GM18951 (cell line): ENCODE results near the gene CERS4.
"Not testable (repeated sequence)": the region's sequence is repeated elsewhere in the genome, so short reads cannot be mapped to it uniquely, and the experiment has no call there.

Experiments
- POLR2A ChIP-seq: IDR thresholded peaks from 4 replicates; pipeline ENCODE4 v1.6.1; 2011; ENCODE audit warnings: mild to moderate bottlenecking; ENCODE audit not compliant: insufficient read length, insufficient read depth; ENCODE audit errors: extremely low read depth
- in situ Hi-C: fragments of 300-500 bp; cut with MboI; formaldehyde crosslinking; loops from one replicate; pipeline ENCODE4 v1.12.0; 2022; ENCODE audit warnings: low sequenced_read_pairs, mixed read lengths, inconsistent platforms; ENCODE audit not compliant: unreplicated experiment

The CERS4 gene

GRCh38 chr19:8245869-8246835, 37.0 kb downstream of the CERS4 start:
- no peak for TF ChIP-seq POLR2A
- in situ Hi-C loops: no loop called here

- in situ Hi-C loops: not testable (repeated sequence)
These were observed 38.1 kb downstream of the CERS4 start for GRCh38 chr19:8247129-8247890.

DNA sequence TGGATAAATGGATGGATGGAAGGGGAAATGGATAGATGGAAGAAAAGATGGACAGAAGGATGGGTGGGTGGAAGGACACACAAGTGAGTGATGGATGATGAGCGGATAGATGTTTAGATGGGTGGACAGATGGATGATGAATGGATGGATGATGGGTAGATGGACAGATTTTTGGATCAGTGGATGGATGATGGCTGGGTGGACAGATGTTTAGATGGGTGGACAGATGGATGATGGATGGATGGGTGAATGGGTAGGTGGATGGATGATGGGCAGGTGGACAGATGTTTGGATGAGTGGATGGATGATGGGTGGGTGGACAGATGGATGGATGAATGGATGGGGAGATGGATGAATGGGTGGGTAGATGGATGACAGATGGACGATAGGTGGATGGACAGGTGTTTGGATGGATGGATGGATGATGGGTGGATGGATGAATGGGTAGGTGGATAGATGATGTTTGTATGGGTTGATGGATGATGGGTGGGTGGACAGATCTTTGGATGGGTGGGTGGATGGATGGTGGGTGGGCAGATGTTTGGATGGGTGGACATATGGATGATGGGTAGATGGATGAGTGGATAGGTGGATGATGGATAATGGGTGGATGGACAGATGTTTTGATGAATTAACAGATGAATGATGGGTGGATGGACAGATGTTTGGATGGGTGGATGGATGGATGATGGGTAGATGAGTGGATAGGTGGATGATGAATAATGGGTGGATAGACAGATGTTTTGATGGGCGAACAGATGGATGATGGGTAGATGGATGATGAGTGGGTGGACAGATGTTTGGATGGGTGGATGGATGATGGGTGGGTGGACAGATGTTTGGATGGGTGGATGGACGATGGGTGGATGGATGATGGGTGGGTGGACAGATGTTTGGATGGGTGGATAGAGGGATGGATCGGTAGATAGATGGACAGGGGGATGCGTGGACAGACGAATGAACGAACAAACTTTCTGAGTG, 39.5 kb downstream of the CERS4 start:
- in situ Hi-C loops: no loop called here
- TF ChIP-seq POLR2A: no peak

DNA sequence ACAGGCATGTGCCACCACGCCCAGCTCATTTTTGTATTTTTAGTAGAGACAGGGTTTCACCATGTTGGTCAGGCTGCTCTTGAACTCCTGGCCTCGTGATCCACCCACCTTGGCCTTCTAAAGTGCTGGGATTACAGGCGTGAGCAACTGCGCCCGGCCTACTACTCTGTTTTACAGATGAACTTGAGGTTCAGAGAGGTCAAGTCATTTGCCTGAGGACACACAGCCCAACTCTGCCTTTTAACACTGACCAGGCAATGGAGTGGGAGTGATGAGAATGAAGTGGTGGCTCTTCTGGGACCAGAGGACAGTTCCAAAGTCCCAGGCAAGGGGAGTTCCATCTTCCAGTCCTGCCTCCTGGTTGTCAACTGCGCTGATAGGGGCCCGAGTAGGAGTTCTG, 41.4 kb downstream of the CERS4 start:
- in situ Hi-C loops: loop anchor here (5.0 to 25.0 kb wide), 2 partner anchors 83 to 238 kb away; partner anchors contain the start of gene ELAVL1
- no peak for TF ChIP-seq POLR2A

GRCh38 chr19:8251025-8251472, 41.9 kb downstream of the CERS4 start:
- TF ChIP-seq POLR2A: no peak
- in situ Hi-C loops: loop anchor here (5.0 to 25.0 kb wide), 2 partner anchors 84 to 239 kb away; partner anchors contain the start of gene ELAVL1

GRCh38 chr19:8252922-8253589, 43.9 kb downstream of the CERS4 start:
- in situ Hi-C loops: loop anchor here (5.0 to 25.0 kb wide), 2 partner anchors 86 to 241 kb away; partner anchors contain the start of gene ELAVL1

GRCh38 chr19:8253678-8254077, 44.5 kb downstream of the CERS4 start:
- no peak for TF ChIP-seq POLR2A
- in situ Hi-C loops: loop anchor here (5.0 to 25.0 kb wide), 2 partner anchors 86 to 241 kb away; partner anchors contain the start of gene ELAVL1

More at GRCh38 chr19:8252922-8253589, 43.9 kb downstream of the CERS4 start:
- no peak for TF ChIP-seq POLR2A

- no peak for TF ChIP-seq POLR2A
- in situ Hi-C loops: loop anchor here (5.0 to 25.0 kb wide), 2 partner anchors 87 to 242 kb away; partner anchors contain the start of gene ELAVL1
These were observed 45.3 kb downstream of the CERS4 start for GRCh38 chr19:8254286-8255001.

- in situ Hi-C loops: loop anchor here (25.0 kb wide), 1 partner anchor 243 kb away; the partner anchor contains the start of gene ELAVL1
- TF ChIP-seq POLR2A: no peak
These were observed 46.4 kb downstream of the CERS4 start for GRCh38 chr19:8255426-8256125.

- no peak for TF ChIP-seq POLR2A
- in situ Hi-C loops: loop anchor here (25.0 kb wide), 1 partner anchor 244 kb away; the partner anchor contains the start of gene ELAVL1
These were observed 47.3 kb downstream of the CERS4 start for GRCh38 chr19:8256276-8257051.

GRCh38 chr19:8257052-8257443, 47.9 kb downstream of the CERS4 start:
- no peak for TF ChIP-seq POLR2A
- in situ Hi-C loops: loop anchor here (25.0 kb wide), 1 partner anchor 245 kb away; the partner anchor contains the start of gene ELAVL1
